GM18951 (cell line): ENCODE data around the gene NDUFA11.
"Not testable (repeated sequence)": the region's sequence is repeated elsewhere in the genome, so short reads cannot be mapped to it uniquely, and the experiment has no call there.

Source experiments
- POLR2A ChIP-seq: IDR thresholded peaks from 4 replicates; pipeline ENCODE4 v1.6.1; 2011; ENCODE audit warnings: mild to moderate bottlenecking; ENCODE audit not compliant: insufficient read length, insufficient read depth; ENCODE audit errors: extremely low read depth
- in situ Hi-C: fragments of 300-500 bp; cut with MboI; formaldehyde crosslinking; loops from one replicate; pipeline ENCODE4 v1.12.0; 2022; ENCODE audit warnings: low sequenced_read_pairs, mixed read lengths, inconsistent platforms; ENCODE audit not compliant: unreplicated experiment

Gene NDUFA11

DNA sequence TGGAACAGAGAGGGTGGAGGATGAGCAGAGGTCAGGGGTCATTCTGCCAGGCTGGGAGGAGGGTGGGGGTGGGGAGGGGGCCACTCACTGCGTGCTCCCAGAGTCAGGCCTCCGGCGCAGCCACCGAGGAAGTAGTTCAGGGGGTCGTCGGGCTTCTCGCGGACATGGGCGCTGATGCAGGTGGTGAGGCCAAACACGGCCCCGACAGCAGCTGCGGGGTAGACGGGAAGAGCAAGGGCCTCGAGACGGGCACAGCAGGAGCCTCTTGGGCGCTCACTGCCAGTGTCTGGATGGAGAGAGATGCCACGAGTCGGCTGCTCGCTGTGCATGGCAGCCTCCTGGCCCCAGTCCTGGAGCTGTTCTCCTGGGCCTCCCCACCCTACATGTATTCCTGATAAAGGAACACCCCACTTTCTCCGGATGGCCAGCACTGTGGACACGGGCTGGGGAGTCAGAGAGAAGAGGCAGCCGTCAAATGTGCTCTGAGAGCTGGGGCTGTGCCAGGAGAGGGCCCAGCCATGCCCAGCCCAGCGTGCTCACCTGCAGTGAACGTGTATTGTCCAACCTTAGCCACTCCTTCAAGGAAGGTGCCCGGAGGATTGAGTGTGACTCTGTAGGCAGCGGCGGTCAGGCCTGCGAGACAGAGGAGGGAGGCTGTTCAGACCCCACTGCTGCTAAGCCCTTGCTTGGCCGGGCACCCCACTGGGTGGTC, 7.1 kb downstream of the NDUFA11 start:
- in situ Hi-C loops = no loop called here
- no peak for TF ChIP-seq POLR2A

DNA sequence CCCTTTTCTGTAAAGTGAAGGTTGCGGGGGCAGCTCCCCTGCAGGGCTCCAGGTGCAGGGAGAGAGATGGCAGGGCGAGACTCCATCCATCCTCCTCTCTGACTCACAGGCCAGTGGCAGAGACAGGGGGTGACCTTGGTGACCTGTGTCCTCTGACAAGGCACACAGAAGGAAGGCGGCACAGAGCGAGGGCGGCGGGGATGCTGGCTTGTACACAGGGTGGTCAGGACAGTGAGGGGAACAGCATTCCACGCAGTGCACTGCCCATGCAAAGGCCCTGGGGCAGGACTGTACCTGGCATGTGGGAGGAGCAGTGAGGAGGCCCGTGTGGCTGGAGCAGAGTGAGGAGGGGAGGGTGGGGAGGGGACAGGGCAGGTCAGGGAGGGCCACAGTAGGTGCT, 7.7 kb downstream of the NDUFA11 start:
- TF ChIP-seq POLR2A = no peak

DNA sequence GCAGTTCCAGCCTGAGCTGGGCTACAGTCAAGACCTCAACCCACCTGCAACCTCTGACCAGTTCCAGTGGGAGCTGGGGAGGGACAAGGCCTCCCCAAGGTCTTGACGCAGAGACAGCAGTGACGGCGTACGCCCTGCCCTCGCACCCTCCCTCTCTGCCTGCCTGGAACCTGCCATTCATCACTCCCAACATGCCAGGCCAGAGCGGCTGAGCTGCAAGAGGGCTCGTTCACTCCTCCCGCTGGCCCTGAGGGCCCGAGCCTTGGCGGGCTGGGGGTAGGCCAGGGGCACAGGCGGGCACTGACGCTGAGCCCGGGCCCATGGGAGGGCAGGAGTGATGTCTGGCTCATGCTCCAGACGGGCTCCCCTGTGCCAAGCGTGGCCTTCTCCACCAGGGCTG, 8.2 kb downstream of the NDUFA11 start:
- no peak for TF ChIP-seq POLR2A
- in situ Hi-C loops = no loop called here

More for the DNA sequence above, 7.7 kb downstream of the NDUFA11 start:
- in situ Hi-C loops = no loop called here

DNA sequence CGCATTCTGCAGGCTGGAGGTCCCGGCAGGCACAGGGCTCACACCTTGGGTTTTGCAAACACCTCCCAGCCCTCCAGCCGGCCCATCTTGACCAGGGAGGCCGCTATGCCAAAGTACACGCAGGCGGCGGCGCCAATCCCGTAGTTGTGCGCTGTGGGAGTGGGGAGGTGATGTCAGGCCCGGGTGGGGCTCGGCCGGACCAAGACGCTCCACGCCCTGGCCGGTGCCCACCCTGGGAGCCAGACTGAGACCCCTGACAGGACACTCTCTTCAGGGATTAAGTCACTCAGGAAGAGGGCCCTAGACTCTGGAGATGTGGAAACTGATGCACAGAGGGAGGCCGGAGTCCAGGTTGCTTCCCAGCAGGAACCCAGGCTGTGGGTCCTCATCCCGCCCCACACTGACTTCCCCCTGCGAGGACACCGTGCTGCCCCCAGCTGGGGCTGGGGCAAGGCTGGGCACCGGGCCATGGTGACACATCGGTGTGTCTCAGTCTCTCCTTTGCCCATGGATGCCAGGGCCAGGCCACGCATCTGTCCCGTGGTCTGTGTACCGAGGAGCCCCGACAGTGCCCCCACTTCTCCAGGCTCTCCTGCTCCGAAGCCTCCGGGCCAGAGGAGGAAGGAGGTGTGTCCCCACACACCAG, 8.8 kb downstream of the NDUFA11 start:
- in situ Hi-C loops = no loop called here
- TF ChIP-seq POLR2A = no peak

DNA sequence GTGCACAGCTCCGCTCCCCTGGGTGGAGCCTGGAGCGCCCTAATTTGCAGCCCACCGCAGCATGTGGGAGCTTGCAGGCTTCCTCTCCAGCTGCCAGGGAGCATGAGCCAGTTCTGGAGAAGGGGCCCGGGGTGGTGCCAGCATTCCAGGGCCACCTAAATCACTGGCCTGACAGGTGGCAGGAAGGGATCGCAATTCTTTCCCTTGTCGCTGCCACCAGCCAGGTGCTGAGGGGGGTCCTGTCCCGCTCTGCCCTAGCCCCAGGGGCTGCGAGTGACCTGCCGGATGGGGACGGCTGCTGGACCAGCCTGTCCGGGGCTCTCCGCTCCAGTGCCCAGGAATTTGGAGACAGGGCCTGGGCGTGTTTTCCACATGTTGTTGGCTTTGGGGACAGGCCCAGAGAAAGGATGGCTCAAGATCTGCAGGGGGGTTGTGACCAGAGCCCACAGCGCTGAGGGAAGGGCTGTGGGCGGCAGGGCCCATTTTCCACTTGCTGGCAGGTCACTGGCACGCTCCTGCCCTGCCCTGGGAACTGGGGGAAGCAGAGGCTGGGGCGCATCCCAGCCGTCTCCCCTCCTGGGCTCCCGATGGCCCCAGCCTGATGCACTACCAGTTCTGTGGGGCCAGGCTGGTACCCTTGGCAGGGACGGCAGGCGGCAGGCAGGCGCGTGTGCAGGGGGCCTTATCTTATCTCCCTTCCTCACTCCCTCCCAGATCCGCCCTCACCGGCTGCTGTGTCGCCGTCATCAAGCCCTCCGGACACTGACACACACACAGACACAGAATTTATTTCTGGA, 9.5 kb downstream of the NDUFA11 start:
- no peak for TF ChIP-seq POLR2A
- in situ Hi-C loops = no loop called here

- in situ Hi-C loops = no loop called here
- TF ChIP-seq POLR2A = no peak
These were observed 10.2 kb downstream of the NDUFA11 start for GRCh38 chr19:5893296-5893903.

GRCh38 chr19:5892772-5893275, 10.8 kb downstream of the NDUFA11 start:
- no peak for TF ChIP-seq POLR2A
- in situ Hi-C loops = no loop called here

DNA sequence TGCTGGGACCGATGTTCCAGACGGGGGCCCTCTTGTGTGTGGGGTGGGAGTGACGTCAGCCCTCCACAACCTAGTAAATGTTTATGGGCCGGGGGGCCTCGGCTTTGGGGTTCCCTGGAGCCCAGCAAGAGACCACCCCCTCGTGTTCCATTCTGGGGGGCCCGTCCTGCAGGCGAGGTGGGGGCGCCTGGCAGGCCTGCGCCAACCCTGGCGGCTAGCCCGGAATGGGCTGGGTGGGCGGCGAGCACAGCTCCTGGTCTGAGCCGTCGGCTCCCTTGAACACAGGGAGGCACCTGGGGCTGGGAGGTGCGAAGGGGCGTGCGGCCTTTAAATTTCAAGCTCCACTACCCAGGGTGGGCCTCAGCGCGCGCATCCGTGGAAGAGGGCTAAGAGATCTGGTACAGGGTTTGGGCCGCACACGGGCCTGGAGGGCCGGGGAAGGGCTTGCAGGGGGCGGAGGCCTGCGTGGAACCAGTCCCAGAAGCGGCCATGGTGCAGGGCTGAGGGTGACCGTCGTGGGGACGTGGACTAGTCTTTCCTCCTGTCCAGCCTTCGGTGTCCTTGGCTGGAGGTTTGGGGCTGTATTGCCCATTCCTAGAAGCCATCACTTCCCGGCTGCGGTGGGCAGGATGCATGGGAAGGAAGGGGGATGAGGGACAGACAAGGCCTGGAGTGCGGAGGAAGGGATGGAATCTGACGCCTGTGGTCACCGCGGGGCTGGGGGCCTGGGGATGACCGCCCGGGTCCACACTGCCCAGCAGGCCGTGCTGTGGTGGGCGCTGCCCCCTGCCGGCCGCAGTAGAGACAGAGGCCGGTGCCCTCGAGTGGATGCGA, 11.4 kb downstream of the NDUFA11 start:
- in situ Hi-C loops = no loop called here
- TF ChIP-seq POLR2A = peak; percentile 2

DNA sequence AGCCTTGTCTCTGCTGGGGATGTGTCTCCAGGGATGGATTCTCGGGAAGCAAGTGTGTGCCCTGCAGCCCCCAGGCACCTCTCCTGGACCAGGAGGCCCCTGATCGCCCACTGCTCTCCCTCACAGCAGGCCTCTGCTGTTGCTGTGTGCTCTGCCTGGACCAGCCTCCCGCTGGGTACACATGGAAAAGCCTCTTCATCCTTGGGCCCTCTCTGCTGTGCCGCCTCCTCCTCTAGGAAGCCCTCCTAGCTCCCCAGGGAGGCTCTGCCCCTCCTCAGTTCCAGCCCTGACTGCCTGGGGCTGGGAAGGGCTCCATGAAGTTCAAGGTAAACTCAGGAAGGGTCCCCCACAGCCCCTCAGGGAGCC, 12.0 kb downstream of the NDUFA11 start:
- no peak for TF ChIP-seq POLR2A
- in situ Hi-C loops = no loop called here

DNA sequence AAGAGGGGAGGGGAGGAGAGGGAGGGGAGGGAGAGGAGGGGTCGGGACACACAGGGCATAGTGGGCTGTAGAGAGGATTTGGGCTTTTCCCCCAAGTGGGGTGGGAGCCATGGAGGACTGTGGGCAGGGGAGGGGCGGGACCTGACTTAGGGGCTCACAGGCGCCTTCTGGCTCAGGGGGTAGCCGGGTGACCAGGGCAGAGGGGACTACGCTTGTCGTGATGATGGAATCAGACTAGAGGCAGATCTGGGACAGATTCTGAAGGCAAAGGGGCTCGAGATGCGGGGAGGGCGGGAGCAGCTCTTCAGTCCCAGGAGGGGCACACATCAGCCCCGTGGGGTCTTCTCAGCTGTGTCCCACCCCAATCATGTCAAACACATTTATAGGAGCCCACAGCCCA, 13.5 kb downstream of the NDUFA11 start:
- in situ Hi-C loops = no loop called here
- no peak for TF ChIP-seq POLR2A

- in situ Hi-C loops = no loop called here
These were observed 14.2 kb downstream of the NDUFA11 start for GRCh38 chr19:5889288-5889971.

DNA sequence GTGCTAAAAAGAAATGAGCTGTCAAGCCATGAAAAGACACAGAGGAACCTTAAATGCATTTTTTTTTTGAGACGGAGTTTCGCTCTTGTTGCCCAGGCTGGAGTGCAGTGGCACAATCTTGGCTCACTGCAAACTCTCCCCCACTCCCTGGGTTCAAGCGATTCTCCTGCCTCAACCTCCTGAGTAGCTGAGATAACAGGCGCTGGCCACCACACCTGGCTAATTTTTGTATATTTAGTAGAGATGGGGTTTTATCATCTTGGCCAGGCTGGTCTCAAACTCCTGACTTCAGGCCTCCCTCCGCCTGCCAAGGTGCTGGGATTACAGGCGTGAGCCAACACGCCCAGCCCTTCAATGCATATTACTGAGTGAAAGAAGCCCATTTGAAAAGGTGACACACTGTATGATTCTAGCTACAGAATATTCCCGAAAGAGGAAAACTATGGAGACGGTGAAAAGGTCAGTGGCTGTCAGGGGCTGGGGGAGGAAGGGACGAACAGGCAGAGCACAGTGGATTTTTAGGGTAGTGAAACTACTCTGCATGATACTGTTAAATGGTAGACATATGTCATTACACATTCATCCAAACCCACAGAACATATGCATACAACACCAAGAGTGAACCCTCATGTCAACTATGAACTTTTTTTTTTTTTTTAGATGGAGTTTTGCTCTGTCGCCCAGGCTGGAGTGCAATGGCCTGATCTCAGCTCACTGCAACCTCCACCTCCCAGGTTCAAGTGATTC, 19.4 kb downstream of the NDUFA11 start:
- in situ Hi-C loops = not testable (repeated sequence)

More at GRCh38 chr19:5889288-5889971, 14.2 kb downstream of the NDUFA11 start:
- TF ChIP-seq POLR2A = no peak

- in situ Hi-C loops = not testable (repeated sequence)
These were observed 20.3 kb downstream of the NDUFA11 start for GRCh38 chr19:5883157-5883873.
